Immature natural killer cell (primary cell): ENCODE results near the gene CPNE6. TPM values are rescaled to one million over a fixed set of nuclear protein-coding genes. Genes with fewer than 3 reads are reported as not detected.

Source experiments
- DNase-seq, 3 donors: peaks; one replicate each; pipeline ENCODE4 v3.0.0; 2022; ENCODE audit warnings: mixed read lengths in 1 of 3
- H3K27ac Mint-ChIP-seq, 6 donors: one replicate each; pipeline ENCODE4 v1.8.0; 2020; ENCODE audit warnings: mixed read lengths in 6 of 6, mild to moderate bottlenecking in 5 of 6, inconsistent platforms in 4 of 6, moderate library complexity in 3 of 6
- H3K27me3 Mint-ChIP-seq, 3 donors: one replicate each; pipeline ENCODE4 v1.8.0; 2020 to 2021; ENCODE audit warnings: low read depth in 3 of 3, mild to moderate bottlenecking in 3 of 3, mixed read lengths in 3 of 3, moderate library complexity in 3 of 3, inconsistent platforms in 1 of 3
- H3K36me3 Mint-ChIP-seq, 3 donors: one replicate each; pipeline ENCODE4 v1.8.0; 2020; ENCODE audit warnings: mixed read lengths in 3 of 3, inconsistent platforms in 2 of 3, mild to moderate bottlenecking in 2 of 3
- H3K4me1 Mint-ChIP-seq, 2 donors: one replicate each; pipeline ENCODE4 v1.8.0; 2020; ENCODE audit warnings: inconsistent platforms in 2 of 2, mild to moderate bottlenecking in 2 of 2, mixed read lengths in 2 of 2, moderate library complexity in 1 of 2
- H3K4me3 Mint-ChIP-seq, 5 donors: one replicate each; pipeline ENCODE4 v1.8.0; 2020; ENCODE audit warnings: mild to moderate bottlenecking in 5 of 5, mixed read lengths in 5 of 5, inconsistent platforms in 3 of 5, moderate library complexity in 3 of 5
- H3K9me3 Mint-ChIP-seq, 6 donors: one replicate each; pipeline ENCODE4 v1.8.0; 2020; ENCODE audit warnings: mild to moderate bottlenecking in 6 of 6, mixed read lengths in 6 of 6, inconsistent platforms in 4 of 6, moderate library complexity in 3 of 6
- polyA plus RNA-seq, 3 donors: library from polyadenylated mRNA; unstranded; fragments of 300-500 nt; fragmentation: Illumina TruSeq; gene quantifications; one replicate each; pipeline ENCODE4 v1.2.3, GENCODE V29; 2021

CPNE6 gene
- polyA plus RNA-seq, 3 donors from 2014 or later = not detected

DNA sequence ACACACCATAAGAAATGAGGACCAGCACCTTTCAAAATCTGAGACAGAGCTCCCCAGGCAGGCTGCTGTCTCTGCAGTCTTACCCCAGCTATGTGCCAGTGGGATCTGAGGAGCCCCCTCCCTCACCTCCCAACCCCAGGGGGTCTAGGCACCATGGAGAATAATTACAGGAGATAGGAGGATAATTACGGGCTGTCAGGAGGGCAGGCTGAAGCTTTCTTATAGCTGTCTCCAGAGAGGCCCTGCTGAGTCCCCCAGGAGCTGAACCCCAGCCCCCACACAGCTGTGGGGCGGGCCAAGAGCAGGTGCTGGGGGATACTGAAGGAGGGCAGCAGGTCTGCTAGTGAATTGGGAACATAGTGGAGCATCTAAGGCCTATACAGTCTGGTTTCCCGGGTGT is 6.8 kb downstream of the CPNE6 start:
- DNase-seq = no peak
- Mint-ChIP-seq H3K4me1 (peaks cover 11 to 13% of the 10 kb centered on the region in 2 donors), H3K27me3 (peaks cover 0 to 4% (median 3%) of the 10 kb centered on the region in 3 donors), H3K4me3 (no peak overlapping the region), H3K36me3 (no peaks in the 10 kb centered on the region), H3K27ac (no peak overlapping the region), H3K9me3 (no peaks in the 10 kb centered on the region)

DNA sequence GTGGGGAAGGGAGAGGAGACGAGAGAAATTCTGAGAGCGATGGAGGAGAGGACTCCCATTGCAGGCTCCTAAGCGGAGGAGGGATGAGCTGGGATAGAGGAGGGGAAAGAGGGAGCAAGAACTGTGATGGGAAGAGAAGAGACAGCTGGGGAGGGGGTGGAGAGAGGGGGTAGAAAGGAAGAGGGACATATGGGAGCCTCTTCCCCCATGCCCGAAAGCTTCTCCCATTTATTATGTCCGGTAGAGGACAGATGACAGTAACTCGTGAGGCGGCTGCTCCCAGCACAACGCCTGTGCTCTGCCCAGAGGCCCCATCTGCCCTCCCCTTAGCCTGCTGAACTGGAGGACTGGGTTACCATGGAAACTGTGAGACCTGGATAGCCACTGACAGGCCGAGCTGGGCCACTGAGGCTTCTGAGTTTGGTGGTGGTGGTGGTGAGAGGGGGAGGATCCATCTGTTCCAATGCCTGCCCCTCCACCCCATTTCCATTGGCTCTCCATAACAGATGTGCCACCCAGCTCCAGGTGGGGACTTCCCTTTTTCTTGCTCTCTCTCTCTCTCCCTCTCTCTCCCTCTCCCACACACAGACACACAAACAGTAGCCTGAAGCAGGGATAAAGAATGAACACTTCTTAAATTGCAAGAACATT is 8.3 kb downstream of the CPNE6 start:
- H3K27me3 Mint-ChIP-seq = peaks cover 0 to 5% (median 3%) of the 10 kb centered on the region in 3 donors
- DNase-seq = no peak
- H3K27ac Mint-ChIP-seq = no peak overlapping the region
- no peaks in the 10 kb centered on the region for H3K36me3 Mint-ChIP-seq
- H3K4me3 Mint-ChIP-seq = peak overlapping the region in 4 of 5 donors; percentile 82 to 85 (median 84)
- H3K9me3 Mint-ChIP-seq = no peaks in the 10 kb centered on the region
- peaks cover 11 to 13% of the 10 kb centered on the region in 2 donors for H3K4me1 Mint-ChIP-seq

DNA sequence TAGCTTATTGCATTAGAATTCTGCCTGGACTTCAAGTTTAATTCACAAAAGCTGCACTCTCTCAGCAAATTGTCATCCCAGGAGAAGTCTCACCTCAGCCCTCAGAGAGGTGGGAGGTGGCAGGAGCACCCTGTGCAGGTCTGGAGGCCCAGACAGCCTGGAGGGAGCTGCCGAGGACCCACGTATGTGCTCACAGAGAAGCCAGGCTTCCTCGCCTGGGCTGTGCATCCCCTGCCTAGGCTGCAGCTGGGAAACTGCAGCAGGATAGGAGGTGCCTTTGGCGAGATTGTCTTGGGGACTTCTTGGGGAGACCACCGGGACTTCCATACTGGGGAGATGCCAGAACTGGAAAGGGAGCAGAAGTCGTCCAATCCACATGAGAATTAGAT is 8.8 kb downstream of the CPNE6 start:
- H3K4me1 Mint-ChIP-seq = peaks cover 11 to 13% of the 10 kb centered on the region in 2 donors
- H3K36me3 Mint-ChIP-seq = no peaks in the 10 kb centered on the region
- no peak for DNase-seq
- peaks cover 0 to 5% (median 3%) of the 10 kb centered on the region in 3 donors for H3K27me3 Mint-ChIP-seq
- peak overlapping the region in 1 of 6 donors; percentile 31 for H3K27ac Mint-ChIP-seq
- no peaks in the 10 kb centered on the region for H3K9me3 Mint-ChIP-seq
- H3K4me3 Mint-ChIP-seq = peak overlapping the region; percentile 82 to 86 (median 85)

DNA sequence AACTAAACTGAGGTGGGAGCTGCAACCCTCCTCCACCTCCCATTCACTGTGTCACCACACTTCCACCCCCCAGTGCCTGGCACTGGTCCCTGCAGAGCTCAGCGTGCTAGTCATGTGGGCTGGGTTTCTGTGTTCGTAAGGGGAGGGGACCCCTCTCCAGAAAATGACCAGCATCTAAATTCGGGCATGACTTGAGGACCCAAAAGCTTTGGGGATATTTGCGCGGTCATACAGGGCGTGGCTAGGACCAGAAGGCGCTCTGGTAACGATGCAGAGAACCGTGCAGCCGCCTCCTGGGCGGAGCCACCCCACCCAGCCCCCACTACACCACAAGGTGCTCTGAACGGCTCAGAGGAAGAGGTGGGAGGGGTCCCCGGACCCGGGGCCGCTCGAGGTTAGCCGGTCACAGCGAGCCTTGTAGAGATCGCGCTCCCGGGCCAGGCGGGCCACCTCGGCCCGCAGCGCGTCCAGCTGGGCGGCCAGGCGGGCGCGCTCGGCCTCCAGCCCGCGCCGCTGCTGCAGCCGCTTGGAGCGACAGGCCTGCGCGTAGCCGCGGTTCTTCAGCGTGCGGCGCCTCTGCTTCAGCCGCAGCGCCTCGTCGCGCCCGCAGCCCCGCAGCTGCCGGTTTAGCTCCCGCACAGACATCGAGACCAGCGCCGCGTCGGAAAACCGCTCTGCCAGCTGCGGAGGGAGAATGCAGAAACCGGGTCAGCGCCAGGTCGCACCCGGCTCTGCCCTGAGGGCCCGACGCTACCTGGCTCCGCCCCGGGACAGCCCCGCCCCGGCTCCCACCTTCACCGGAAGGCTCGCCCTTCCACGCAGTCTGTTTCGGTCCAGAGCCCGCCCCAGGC is 9.8 kb downstream of the CPNE6 start:
- no peaks in the 10 kb centered on the region for H3K9me3 Mint-ChIP-seq
- H3K4me3 Mint-ChIP-seq = peak overlapping the region; percentile 82 to 86 (median 85)
- peaks cover 11 to 13% of the 10 kb centered on the region in 2 donors for H3K4me1 Mint-ChIP-seq
- no peaks in the 10 kb centered on the region for H3K36me3 Mint-ChIP-seq
- peak overlapping the region in 4 of 6 donors; percentile 55 to 68 (median 63) for H3K27ac Mint-ChIP-seq
- H3K27me3 Mint-ChIP-seq = peaks cover 0 to 5% (median 0%) of the 10 kb centered on the region in 3 donors
- peak; percentile 45 to 51 (median 49) for DNase-seq

DNA sequence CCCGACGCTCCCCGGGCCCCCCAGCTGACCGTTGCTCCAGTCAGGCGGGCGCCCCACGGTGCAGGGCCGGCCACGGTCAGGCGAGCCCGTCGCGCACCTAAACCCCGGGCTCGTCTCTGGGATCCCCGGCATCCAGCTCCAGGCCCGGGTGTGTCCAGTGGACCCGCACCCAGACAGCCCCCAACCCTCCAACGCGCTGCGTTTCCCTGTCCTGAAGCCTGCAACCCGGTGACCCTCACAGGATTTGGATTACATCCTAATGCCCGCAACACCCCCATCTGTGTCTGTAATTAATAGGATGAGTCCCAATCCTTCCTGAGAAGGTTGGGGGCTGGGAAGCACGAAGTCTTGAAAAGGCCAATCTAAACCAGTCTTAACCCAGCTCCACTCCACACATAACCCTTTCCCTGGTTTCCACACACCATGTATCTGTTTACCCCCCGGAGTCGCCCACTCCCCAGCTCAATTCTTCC is 10.4 kb downstream of the CPNE6 start:
- no peak for DNase-seq
- peaks cover 11 to 13% of the 10 kb centered on the region in 2 donors for H3K4me1 Mint-ChIP-seq
- H3K4me3 Mint-ChIP-seq = peak overlapping the region; percentile 80 to 86 (median 83)
- peaks cover 0 to 7% (median 0%) of the 10 kb centered on the region in 3 donors for H3K27me3 Mint-ChIP-seq
- H3K36me3 Mint-ChIP-seq = no peaks in the 10 kb centered on the region
- no peaks in the 10 kb centered on the region for H3K9me3 Mint-ChIP-seq
- H3K27ac Mint-ChIP-seq = peak overlapping the region in 4 of 6 donors; percentile 35 to 75 (median 49)

DNA sequence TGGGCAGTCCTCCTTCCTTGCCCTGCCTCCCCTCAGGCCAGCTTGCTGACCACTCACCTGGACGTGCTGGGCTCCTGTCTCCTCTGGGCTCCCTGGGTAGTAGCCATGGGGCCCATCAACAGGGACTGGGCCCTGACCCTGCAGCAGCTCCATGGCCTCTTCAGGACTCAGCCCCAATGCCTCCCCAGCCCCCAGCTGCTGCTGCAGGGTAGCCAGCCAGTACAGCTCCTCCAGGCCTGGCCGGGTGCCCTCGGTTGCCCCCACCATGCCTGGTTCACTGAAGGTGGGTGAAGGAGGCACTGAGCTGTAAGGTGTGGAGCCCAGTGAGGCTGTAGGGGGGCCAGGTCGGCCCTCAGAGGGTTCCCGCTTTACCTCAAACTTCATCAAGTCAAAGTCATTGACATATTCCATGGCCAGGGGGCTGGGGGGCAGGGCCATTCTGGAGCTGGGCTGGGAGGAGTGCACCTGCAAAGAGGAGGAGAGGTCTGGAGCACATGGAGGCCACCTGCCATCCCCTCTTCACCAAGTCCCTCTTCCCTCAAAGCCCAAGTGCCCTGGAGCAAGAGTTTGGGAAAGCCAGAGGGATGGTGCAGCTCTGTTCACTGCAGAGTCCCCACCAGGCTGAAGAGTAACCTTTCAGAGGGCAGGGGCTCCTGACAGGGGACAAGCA is 11.2 kb downstream of the CPNE6 start:
- no peaks in the 10 kb centered on the region for H3K9me3 Mint-ChIP-seq
- H3K4me3 Mint-ChIP-seq = peak overlapping the region; percentile 80 to 86 (median 83)
- H3K27me3 Mint-ChIP-seq = peaks cover 0 to 7% (median 0%) of the 10 kb centered on the region in 3 donors
- no peak for DNase-seq
- H3K36me3 Mint-ChIP-seq = peaks cover 0 to 4% (median 0%) of the 10 kb centered on the region in 3 donors
- peaks cover 11 to 13% of the 10 kb centered on the region in 2 donors for H3K4me1 Mint-ChIP-seq
- peak overlapping the region in 2 of 6 donors; percentile 24 to 62 for H3K27ac Mint-ChIP-seq

DNA sequence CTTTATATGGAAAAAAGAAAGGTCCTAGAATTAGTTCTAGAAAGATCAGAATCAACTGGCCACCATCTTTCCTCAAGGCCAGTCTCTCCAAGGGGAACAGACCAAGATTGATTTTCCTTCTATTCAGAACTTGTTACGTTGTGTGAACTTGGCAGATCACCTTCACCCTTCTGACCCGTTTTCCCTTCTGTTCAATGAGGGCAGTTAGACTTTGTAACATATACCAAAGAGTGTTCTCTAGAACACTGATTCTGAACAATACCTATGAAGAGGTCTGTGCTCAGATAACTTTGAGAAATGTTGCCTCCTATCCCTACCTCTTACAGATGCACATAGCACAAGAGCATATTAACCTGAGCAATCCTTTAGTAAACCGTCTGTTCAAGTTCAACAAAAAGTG is 12.1 kb downstream of the CPNE6 start:
- no peak overlapping the region for H3K4me3 Mint-ChIP-seq
- H3K27ac Mint-ChIP-seq = peak overlapping the region in 1 of 6 donors; percentile 10
- H3K9me3 Mint-ChIP-seq = no peaks in the 10 kb centered on the region
- no peak for DNase-seq
- H3K36me3 Mint-ChIP-seq = peaks cover 0 to 4% (median 0%) of the 10 kb centered on the region in 3 donors
- peaks cover 11 to 13% of the 10 kb centered on the region in 2 donors for H3K4me1 Mint-ChIP-seq
- H3K27me3 Mint-ChIP-seq = peaks cover 0 to 7% (median 0%) of the 10 kb centered on the region in 3 donors

DNA sequence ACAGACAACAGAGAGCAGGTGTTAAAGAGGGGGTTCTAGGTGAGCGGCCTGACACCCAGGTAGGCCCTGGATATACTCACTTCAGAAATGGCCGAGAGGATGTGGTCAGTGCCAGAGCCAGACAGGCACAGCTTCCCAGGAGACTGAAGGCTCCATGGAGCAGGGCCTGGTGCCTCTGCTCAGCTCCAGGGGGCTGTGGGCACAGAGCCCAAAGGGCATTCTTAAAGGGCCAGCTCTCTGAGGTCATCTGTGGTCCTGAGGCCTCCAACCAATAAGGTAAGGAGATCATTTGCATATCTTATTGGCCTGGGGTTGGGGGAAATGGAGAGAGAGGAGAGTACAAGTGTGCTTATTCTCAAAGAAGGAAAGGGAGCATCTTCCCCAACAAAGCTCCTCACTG is 13.1 kb downstream of the CPNE6 start:
- Mint-ChIP-seq H3K4me1 (peaks cover 11 to 13% of the 10 kb centered on the region in 2 donors), H3K4me3 (no peak overlapping the region), H3K27me3 (peaks cover 0 to 7% (median 0%) of the 10 kb centered on the region in 3 donors), H3K36me3 (peaks cover 0 to 4% (median 0%) of the 10 kb centered on the region in 3 donors), H3K9me3 (no peaks in the 10 kb centered on the region), H3K27ac (no peak overlapping the region)
- no peak for DNase-seq

DNA sequence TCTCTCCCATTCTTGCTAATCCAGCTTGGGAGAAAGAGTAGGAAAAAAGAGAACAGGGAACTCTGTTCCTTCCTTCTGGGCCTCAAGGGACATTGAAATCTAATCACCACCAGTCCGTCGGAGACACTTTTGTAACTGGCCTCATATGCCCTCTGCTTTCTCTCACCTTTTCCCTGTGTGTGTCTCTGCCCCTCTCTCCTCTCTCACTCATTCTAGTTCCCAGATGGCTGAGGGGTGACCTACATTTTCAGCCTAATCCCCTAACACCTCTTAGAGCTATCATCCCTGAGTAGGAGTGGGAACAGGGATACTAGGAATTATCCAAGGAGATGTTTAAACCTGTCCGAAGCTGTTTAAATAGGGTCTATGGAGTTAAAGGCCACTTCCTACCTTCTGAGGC is 13.9 kb downstream of the CPNE6 start:
- Mint-ChIP-seq H3K9me3 (no peaks in the 10 kb centered on the region), H3K4me3 (no peak overlapping the region), H3K36me3 (peaks cover 0 to 4% (median 0%) of the 10 kb centered on the region in 3 donors), H3K4me1 (peaks cover 8 to 12% of the 10 kb centered on the region in 2 donors), H3K27ac (no peak overlapping the region), H3K27me3 (peaks cover 0 to 4% (median 1%) of the 10 kb centered on the region in 3 donors)
- no peak for DNase-seq

DNA sequence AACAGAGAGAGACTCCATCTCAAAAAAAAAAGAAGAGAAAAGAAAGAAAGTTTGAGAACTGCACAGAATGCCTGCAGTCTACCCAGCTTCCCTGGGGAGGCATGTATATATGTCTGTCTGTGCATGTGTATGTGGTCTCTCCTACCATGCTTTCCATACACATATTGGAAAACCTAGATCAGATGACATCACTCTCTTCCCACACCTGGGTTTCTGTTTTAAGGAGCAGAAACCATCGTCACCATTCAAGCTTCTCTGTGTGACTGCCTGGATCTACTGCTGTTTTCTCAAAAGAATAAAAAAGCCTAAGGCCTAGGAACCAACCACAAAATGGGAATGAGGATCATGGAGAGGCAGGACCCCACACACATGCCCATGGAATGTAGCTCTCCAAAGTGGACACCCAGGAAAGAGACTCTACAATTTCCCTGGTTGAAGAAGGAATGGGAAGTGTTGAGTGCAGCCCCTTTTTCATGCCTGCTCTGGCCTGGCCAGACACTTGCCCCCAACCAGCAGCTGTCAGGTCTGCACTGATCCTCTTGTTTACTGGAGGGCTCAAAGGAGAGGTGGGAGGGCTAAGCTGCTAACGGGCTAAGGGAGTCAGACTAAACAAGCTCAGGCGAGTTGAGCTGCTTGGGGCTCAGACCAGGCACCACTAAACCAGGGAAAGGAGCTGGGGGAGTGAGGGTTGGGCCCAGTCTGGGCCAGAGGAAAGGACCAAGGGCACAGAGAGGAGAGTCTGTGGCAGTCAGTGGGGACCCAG is 15.0 kb downstream of the CPNE6 start:
- H3K27me3 Mint-ChIP-seq = peaks cover 0 to 4% (median 1%) of the 10 kb centered on the region in 3 donors
- H3K4me3 Mint-ChIP-seq = no peak overlapping the region
- no peaks in the 10 kb centered on the region for H3K9me3 Mint-ChIP-seq
- peaks cover 0 to 4% (median 0%) of the 10 kb centered on the region in 3 donors for H3K36me3 Mint-ChIP-seq
- no peak for DNase-seq
- peaks cover 0 to 6% of the 10 kb centered on the region in 2 donors for H3K4me1 Mint-ChIP-seq
- H3K27ac Mint-ChIP-seq = peak overlapping the region in 1 of 6 donors; percentile 28

DNA sequence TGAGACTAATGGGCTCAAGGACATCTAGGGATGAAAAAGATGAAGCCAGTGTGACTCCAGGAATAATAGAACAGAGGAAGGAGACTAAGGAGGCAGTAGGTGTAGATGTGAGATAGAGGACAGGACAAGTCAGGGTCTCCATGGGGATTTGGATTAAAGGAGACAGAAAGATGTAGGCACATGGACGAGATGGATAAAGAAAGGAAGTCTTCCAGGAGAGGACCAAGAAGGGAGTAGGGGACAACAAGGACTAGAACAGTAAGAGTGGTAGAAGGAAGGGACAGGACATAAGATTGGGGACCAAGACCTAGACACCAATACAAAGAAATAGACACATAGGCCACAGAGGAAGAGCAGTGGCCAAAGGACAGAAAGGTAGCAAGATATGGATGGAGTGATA is 15.6 kb downstream of the CPNE6 start:
- Mint-ChIP-seq H3K27ac (peak overlapping the region in 1 of 6 donors; percentile 28), H3K9me3 (no peaks in the 10 kb centered on the region), H3K4me3 (no peak overlapping the region), H3K27me3 (peaks cover 0 to 4% (median 1%) of the 10 kb centered on the region in 3 donors), H3K4me1 (peaks cover 0 to 3% of the 10 kb centered on the region in 2 donors), H3K36me3 (peaks cover 0 to 4% (median 0%) of the 10 kb centered on the region in 3 donors)
- DNase-seq = no peak

DNA sequence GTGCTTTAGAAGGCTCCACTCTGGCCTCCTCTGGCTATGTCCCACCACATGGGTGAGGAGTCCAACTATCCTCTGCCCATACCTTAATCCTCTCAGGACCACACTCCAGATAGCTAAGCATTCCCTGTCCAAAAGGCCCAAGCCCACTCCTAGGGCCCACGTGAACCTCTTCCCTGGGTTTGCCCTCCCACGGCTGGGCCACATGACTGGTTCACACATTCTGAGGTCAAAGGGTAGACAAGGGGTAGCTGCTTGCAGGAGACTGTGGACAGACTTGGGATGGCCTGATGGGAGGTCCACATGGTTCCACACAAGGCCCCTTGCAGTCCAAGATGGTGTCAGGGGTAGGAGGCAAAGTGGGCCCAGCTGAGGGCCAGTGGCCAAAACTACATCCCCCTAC is 16.7 kb downstream of the CPNE6 start:
- Mint-ChIP-seq H3K27me3 (peaks cover under 1 to 4% (median 1%) of the 10 kb centered on the region in 3 donors), H3K27ac (no peak overlapping the region), H3K4me1 (peaks cover 0 to 5% of the 10 kb centered on the region in 2 donors), H3K36me3 (peaks cover 0 to 4% (median 0%) of the 10 kb centered on the region in 3 donors), H3K9me3 (no peaks in the 10 kb centered on the region), H3K4me3 (no peak overlapping the region)
- no peak for DNase-seq

DNA sequence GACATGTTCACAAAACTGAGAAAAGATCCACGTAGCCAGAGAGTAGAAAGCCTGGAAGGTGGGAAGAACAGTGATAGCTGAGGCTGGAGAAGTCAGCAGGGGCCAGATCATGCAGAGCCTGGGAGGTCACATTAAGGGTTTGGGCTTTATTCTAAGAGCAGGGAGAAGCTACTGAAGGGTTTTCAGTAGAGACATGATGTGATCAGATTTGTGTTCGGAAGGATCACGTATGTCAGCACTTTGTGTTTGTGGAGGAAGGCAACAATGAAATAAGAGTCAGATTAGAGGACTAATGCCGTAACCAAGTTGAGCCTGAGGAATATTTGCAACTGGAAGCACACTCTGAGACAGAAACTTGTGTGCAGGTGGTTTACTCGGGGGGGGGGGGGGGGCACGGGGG is 18.5 kb downstream of the CPNE6 start:
- Mint-ChIP-seq H3K9me3 (no peaks in the 10 kb centered on the region), H3K27ac (no peak overlapping the region), H3K27me3 (peaks cover 1 to 5% (median 2%) of the 10 kb centered on the region in 3 donors), H3K4me3 (no peak overlapping the region), H3K4me1 (peaks cover 4 to 11% of the 10 kb centered on the region in 2 donors), H3K36me3 (peaks cover 0 to 4% (median 0%) of the 10 kb centered on the region in 3 donors)
- no peak for DNase-seq
